UCSD-AML1 (cell line): ENCODE results near the gene SHISAL1.

Source experiments
- DNase-seq: peaks from one replicate; lab custom pipeline; 2025; ENCODE audit not compliant: unreplicated experiment; lab: John Stamatoyannopoulos, UW

The SHISAL1 gene

GRCh38 chr22:44342347-44342956 is 29.7 kb upstream of the SHISAL1 start:
- no peak for DNase-seq

GRCh38 chr22:44341431-44342346 is 28.9 kb upstream of the SHISAL1 start:
- no peak for DNase-seq

GRCh38 chr22:44340271-44341239 is 27.8 kb upstream of the SHISAL1 start:
- no peak for DNase-seq

GRCh38 chr22:44338906-44339305 is 26.2 kb upstream of the SHISAL1 start:
- DNase-seq = no peak

- no peak for DNase-seq
These were observed 25.5 kb upstream of the SHISAL1 start for GRCh38 chr22:44338177-44338810.

DNA sequence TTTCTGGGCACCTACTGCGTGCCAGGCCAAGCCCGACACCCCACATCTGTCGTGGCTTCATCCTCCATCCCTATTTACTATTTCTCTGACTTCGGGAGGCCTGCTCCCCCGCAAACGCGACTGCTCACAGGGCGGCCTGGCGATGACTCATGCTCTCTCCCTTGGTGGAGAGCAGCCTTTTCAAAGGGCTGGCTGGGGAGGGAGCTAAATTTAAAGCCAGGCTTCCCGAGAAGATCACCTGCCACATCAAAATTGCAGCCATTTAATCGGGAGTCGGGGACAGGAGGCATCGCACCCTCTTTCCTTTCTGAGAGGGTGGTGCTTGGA is 24.9 kb upstream of the SHISAL1 start:
- no peak for DNase-seq

- no peak for DNase-seq
These were observed 24.4 kb upstream of the SHISAL1 start for GRCh38 chr22:44336962-44337677.

DNA sequence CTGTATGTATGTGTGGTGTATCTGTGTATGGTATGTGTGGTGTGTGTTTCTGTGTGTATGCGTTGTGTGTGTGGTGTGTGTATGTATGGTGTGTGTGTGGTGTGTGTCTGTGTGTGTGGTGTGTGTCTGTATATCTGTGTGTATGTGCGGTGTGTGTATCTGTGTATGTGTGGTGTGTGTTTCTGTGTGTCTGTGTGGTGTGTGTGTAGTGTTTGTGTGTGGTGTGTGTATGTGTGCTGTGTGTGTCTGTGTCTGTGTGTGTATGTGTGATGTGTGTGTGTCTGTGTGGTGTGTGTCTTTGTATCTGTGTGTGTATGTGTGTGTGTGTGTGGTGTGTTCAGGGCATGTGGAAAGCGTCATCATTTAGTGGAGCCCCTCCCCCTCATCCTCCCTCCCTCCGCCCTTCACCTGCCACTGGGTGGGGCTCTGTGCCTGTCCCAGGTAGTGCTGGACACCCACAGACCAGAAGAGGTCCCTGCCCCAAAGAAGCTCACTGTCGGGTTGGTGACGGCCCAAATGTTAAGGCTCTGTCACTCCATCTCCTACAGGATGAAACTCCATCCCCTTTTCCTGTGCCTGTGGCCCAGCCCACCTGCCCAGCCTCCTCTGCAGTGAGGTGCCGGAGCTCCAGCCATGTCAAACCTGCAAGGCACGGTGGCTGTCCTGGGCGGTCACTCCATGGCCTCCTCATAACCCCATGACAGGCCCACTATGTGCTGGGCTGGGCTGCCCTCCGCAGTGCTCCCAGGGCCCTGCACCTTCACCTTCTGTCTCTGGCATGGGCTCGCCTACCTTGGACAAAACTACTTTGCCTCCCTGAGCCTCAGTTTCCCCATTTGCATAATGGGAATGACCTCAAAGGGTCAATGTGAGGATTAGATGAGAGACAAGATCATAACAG is 23.4 kb upstream of the SHISAL1 start:
- no peak for DNase-seq

- no peak for DNase-seq
These were observed 22.5 kb upstream of the SHISAL1 start for GRCh38 chr22:44335066-44335839.

- no peak for DNase-seq
These were observed 21.3 kb upstream of the SHISAL1 start for GRCh38 chr22:44333847-44334635.

- no peak for DNase-seq
These were observed 20.2 kb upstream of the SHISAL1 start for GRCh38 chr22:44332946-44333345.

GRCh38 chr22:44331881-44332714 is 19.3 kb upstream of the SHISAL1 start:
- peak; percentile 36 for DNase-seq

- no peak for DNase-seq
These were observed 18.3 kb upstream of the SHISAL1 start for GRCh38 chr22:44330744-44331660.

DNA sequence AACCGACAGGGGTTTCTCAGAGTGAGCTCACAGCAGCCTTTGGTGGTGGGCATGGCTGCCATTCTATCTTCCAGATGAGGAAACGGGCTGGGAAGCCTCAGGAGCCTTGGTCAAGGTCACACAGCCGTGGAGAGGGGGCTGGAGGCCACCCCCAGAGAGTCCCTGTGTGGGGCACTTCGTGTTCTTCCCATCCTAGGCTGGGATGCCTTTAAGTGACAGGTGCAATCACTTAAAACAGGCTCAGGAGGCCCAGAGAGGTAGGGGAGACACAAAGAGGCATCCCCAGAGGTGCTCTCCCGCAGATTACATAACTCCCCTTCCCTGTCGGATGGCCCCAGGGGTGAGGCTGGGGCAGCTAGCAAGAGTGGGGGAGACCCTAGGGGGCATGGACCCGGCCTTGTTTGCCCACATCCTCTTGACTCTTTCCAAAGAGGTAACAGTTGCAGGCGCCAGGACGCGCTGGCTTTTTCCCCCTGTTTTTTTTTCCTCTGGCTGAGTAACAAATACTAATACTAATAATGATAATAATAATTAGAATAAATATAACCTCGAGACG is 17.5 kb upstream of the SHISAL1 start:
- DNase-seq = no peak

DNA sequence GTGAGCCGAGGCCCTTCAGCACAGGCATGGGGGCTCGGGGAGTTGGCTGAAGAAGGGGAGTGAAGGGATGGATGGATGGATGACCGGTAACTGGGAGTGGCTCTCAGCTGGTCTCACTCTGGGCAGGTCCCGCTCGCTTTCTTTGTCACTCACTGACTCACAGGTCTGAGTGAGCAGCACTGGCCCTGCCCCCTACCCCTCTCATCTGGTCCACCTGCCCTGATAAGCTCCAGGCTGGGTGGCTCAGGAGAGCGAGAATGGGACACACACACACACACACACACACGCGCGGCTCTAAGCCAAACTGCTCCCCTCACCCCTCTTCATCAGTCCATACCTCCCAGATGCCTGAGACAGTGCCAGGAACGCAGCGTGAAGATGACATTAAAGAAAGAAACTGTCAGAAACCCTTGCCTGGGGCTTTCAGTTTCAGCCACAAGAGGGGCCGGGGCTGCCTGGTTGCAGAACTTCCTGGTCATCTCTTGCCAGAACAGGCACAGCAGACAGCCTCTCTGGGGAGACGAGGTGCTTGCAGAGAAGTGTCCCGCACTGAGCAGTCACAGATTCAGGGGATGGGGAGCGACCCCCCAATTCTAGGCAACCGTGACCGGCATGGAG is 16.5 kb upstream of the SHISAL1 start:
- no peak for DNase-seq
